ENCODE data around the gene SGK1. TPM values are rescaled to one million over a fixed set of nuclear protein-coding genes. Genes with fewer than 3 reads are reported as not detected.

The SGK1 gene
- total and polyA plus RNA-seq, 10 of the 15 experiments (the other 5 are each of a cell fraction or from before 2014, with no cell fraction given), result 0.62 to 5.1 (median 2.9) TPM

DNA sequence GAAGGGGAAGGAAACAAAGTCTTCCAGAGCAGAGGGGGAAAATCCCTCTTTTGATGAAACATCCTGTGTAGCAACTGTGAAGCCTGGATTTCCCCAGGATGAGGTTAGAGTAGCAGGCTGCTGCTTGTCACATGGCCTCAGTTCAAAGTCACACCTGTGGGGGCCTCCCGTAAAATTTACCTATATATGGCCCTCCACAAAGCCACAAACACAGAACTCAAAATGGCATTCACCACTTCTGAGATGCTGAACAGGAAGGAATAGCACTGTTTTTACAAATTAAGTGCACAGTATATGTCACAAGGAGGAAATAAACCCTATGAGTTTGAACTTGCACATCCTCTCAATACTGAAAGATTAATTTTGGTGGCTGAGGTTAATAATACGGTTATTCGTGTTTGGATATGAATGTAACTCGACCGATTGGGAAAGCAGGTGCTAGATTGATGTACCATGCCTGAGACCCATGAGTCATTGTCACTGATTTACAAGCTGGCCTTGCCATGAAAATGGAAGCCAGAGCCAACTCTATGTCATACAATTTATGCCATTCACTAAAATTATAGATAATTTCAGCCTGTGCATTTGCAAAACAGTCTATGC is 70.6 kb downstream of the SGK1 start (continued):
- TF ChIP-seq SMARCA5 (IDR thresholded peaks at IDR 0.05), result no peak

GRCh38 chr6:134245706-134246105 is 72.2 kb downstream of the SGK1 start:
- Histone ChIP-seq H3K36me3 (ENCODE audit: control insufficient read depth in 2 of 2, insufficient read depth in 2 of 2, low read length in 1 of 2) (no peaks in the 10 kb centered on the region), H2AFZ (ENCODE audit: control insufficient read depth, low read depth, low read length) (no peak overlapping the region), H4K20me1 (ENCODE audit: control insufficient read depth, insufficient read depth) (no peaks in the 10 kb centered on the region), H3K4me3 (no peak overlapping the region), H3K27me3 (replicated peaks in 1 of 2; ENCODE audit: control insufficient read depth in 2 of 2, insufficient read depth in 2 of 2, low read length in 1 of 2) (no peaks in the 10 kb centered on the region; a peak in 1 of 4 replicates), H3K27ac (ENCODE audit: control insufficient read depth, insufficient read depth) (no peak overlapping the region), H3K79me2 (ENCODE audit: control insufficient read depth, insufficient read depth, low read length) (no peaks in the 10 kb centered on the region), H3K4me1 (ENCODE audit: control insufficient read depth, insufficient read depth, low read length) (peaks cover 31% of the 10 kb centered on the region), H3K9me3 (replicated peaks; ENCODE audit: control insufficient read depth, insufficient read depth, low read length) (no peaks in the 10 kb centered on the region; the same call in 2 of the 3 replicates), H3K4me2 (ENCODE audit: control insufficient read depth, insufficient read depth) (no peak overlapping the region), H3K9ac (ENCODE audit: control insufficient read depth, insufficient read depth, low read length) (no peak overlapping the region)
- in situ Hi-C loops (cut with MboI), result no loop called here
- intact Hi-C loops (cut with micrococcal nuclease; ENCODE audit: unreplicated experiment), result loop anchor here (2.0 to 5.0 kb wide), 3 partner anchors 71 to 192 kb away; no protein-coding TSS in a partner anchor
- DNase-seq (ENCODE audit: low read depth, low spot score) (no peak), ATAC-seq (no peak), FAIRE-seq (no peak)
- ChIA-PET RAD21 (ENCODE audit: unreplicated experiment) (interaction anchor here (0.8 to 5.1 kb wide), 3 partner anchors 9 to 127 kb away, joined by 3 to 32 read pairs (median 7); no protein-coding TSS in a partner anchor), SMC1A (ENCODE audit: uncharacterized antibody, unreplicated experiment) (interaction anchor here (0.6 to 2.7 kb wide), 7 partner anchors 9 to 130 kb away, joined by 3 to 16 read pairs (median 3); no protein-coding TSS in a partner anchor), CTCF (interaction anchor here (1.2 kb wide), 1 partner anchor 128 kb away, joined by 3 read pairs; no protein-coding TSS in a partner anchor), POLR2A (interaction anchor here (1.4 kb wide), 1 partner anchor 10 kb away, joined by 3 read pairs; no protein-coding TSS in a partner anchor)
- 0 out of 2 replicates have a peak, but pooled peaks have one; percentile 22 for TF ChIP-seq ATF7 (IDR thresholded peaks at IDR 0.05; ENCODE audit: low read depth)
- TF ChIP-seq, protein P1, sequence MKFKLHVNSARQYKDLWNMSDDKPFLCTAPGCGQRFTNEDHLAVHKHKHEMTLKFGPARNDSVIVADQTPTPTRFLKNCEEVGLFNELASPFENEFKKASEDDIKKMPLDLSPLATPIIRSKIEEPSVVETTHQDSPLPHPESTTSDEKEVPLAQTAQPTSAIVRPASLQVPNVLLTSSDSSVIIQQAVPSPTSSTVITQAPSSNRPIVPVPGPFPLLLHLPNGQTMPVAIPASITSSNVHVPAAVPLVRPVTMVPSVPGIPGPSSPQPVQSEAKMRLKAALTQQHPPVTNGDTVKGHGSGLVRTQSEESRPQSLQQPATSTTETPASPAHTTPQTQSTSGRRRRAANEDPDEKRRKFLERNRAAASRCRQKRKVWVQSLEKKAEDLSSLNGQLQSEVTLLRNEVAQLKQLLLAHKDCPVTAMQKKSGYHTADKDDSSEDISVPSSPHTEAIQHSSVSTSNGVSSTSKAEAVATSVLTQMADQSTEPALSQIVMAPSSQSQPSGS (IDR thresholded peaks at IDR 0.05; ENCODE audit: low read length), result no peak
- TF ChIP-seq CBFB (IDR thresholded peaks at IDR 0.05; ENCODE audit: low read depth), result no peak
- 56% methylated on average over 1 of the region's 1 CpG for WGBS (ENCODE audit: insufficient coverage, insufficient replicate concordance, low lambda C conversion rate, missing lambda C conversion rate)
- no TSS peak for BruUV-seq (replicated peaks)
